Trophoblast cell (in vitro differentiated cells and primary cell): ENCODE results near the gene TAOK3.

ENCODE experiments used
- DNase-seq, 2 donors: peaks; one replicate each; pipeline ENCODE4 v3.0.0-alpha.2; 2016
- H2AFZ ChIP-seq: 2 replicates; pipeline ENCODE4 v1.6.1; 2013; ENCODE audit warnings: low read length, moderate library complexity, mild to moderate bottlenecking; ENCODE audit not compliant: insufficient read depth, poor library complexity
- H2AK5ac ChIP-seq: 2 replicates; pipeline ENCODE4 v1.6.1; 2013; ENCODE audit warnings: mild to moderate bottlenecking, low read length
- H2BK120ac ChIP-seq: 2 replicates; pipeline ENCODE4 v1.6.1; 2013; ENCODE audit warnings: low read length, mild to moderate bottlenecking, moderate library complexity; ENCODE audit not compliant: insufficient read depth, poor library complexity
- H2BK12ac ChIP-seq: 2 replicates; pipeline ENCODE4 v1.6.1; 2013; ENCODE audit warnings: mild to moderate bottlenecking, low read length, moderate library complexity
- H2BK5ac ChIP-seq: 2 replicates; pipeline ENCODE4 v1.6.1; 2013; ENCODE audit warnings: low read length, low read depth, moderate library complexity, mild to moderate bottlenecking; ENCODE audit not compliant: poor library complexity
- H3K14ac ChIP-seq: 2 replicates; pipeline ENCODE4 v1.6.1; 2013; ENCODE audit warnings: mild to moderate bottlenecking, low read length
- H3K18ac ChIP-seq: 2 replicates; pipeline ENCODE4 v1.6.1; 2013; ENCODE audit warnings: mild to moderate bottlenecking, low read length
- H3K23ac ChIP-seq: 2 replicates; pipeline ENCODE4 v1.6.1; 2013; ENCODE audit warnings: low read length
- H3K27ac ChIP-seq: 2 replicates; pipeline ENCODE4 v1.5.1; 2013; ENCODE audit warnings: low read depth, mild to moderate bottlenecking, inconsistent platforms, low read length, moderate library complexity
- H3K27me3 ChIP-seq: 2 replicates; pipeline ENCODE4 v1.6.1; 2013; ENCODE audit warnings: inconsistent platforms, mild to moderate bottlenecking, low read length, moderate library complexity; ENCODE audit not compliant: insufficient read depth
- H3K36me3 ChIP-seq, 2 experiments: 1 replicate in 1 of 2; 2 replicates in 1 of 2; pipeline ENCODE4 v1.6.1; 2013; ENCODE audit warnings: low read length in 2 of 2, mild to moderate bottlenecking in 2 of 2, moderate library complexity in 1 of 2; ENCODE audit not compliant: insufficient read depth in 2 of 2, control insufficient read depth in 1 of 2
- H3K4ac ChIP-seq: 2 replicates; pipeline ENCODE4 v1.6.1; 2013; ENCODE audit warnings: low read depth, mild to moderate bottlenecking, low read length, moderate library complexity
- H3K4me1 ChIP-seq, 2 experiments: 1 replicate in 1 of 2; 2 replicates in 1 of 2; pipeline ENCODE4 v1.6.1; 2013; ENCODE audit warnings: low read length in 2 of 2, mild to moderate bottlenecking in 2 of 2, moderate library complexity in 1 of 2; ENCODE audit not compliant: insufficient read depth in 2 of 2, control insufficient read depth in 1 of 2
- H3K4me2 ChIP-seq: 2 replicates; pipeline ENCODE4 v1.6.1; 2013; ENCODE audit warnings: inconsistent platforms, mild to moderate bottlenecking, low read length, moderate library complexity
- H3K4me3 ChIP-seq: 2 replicates; pipeline ENCODE4 v1.5.1; 2013; ENCODE audit warnings: mild to moderate bottlenecking, low read depth, low read length, inconsistent platforms
- H3K79me1 ChIP-seq: one replicate; pipeline ENCODE4 v1.6.1; 2013; ENCODE audit warnings: low read length
- H3K79me2 ChIP-seq: 2 replicates; pipeline ENCODE4 v1.6.1; 2013; ENCODE audit warnings: low read length, mild to moderate bottlenecking; ENCODE audit not compliant: control insufficient read depth, insufficient read depth, poor library complexity
- H3K9ac ChIP-seq: 2 replicates; pipeline ENCODE4 v1.6.1; 2013; ENCODE audit warnings: mild to moderate bottlenecking, low read length
- H3K9me3 ChIP-seq: 2 replicates; pipeline ENCODE4 v1.6.1; 2013; ENCODE audit warnings: low read depth, mild to moderate bottlenecking, control low read depth, inconsistent platforms, low read length; ENCODE audit not compliant: insufficient read depth
- H4K12ac ChIP-seq: 2 replicates; pipeline ENCODE4 v1.6.1; 2013; ENCODE audit warnings: low read depth, mild to moderate bottlenecking, low read length, moderate library complexity
- H4K8ac ChIP-seq: 2 replicates; pipeline ENCODE4 v1.6.1; 2013; ENCODE audit warnings: low read depth, mild to moderate bottlenecking, low read length, moderate library complexity
- H4K91ac ChIP-seq: one replicate; pipeline ENCODE4 v1.6.1; 2013; ENCODE audit warnings: low read depth, mild to moderate bottlenecking, low read length, moderate library complexity
- WGBS: extraction: QIAGEN DNeasy Blood & Tissue Kit; methylation state at CpG from one replicate; pipeline ENCODE4 v1.1.7; 2013; ENCODE audit warnings: missing lambda C conversion rate; ENCODE audit not compliant: insufficient read length, insufficient coverage; ENCODE audit errors: extremely low coverage; 5-methylcytosine and 5-hydroxymethylcytosine counted together

Gene TAOK3

GRCh38 chr12:118361092-118361404 is 11.7 kb downstream of the TAOK3 start:
- no CpG with 5 or more reads among the region's 5 CpGs for WGBS
- Histone ChIP-seq H3K27ac (no peak overlapping the region), H3K79me2 (no peaks in the 10 kb centered on the region), H3K4me2 (no peak overlapping the region), H3K36me3 (no peaks in the 10 kb centered on the region), H3K23ac (no peak overlapping the region), H4K12ac (no peak overlapping the region), H3K4me1 (no peaks in the 10 kb centered on the region), H3K18ac (no peak overlapping the region), H3K14ac (no peak overlapping the region), H3K9me3 (no peaks in the 10 kb centered on the region), H2BK5ac (no peak overlapping the region), H3K27me3 (no peaks in the 10 kb centered on the region), H4K91ac (no peak overlapping the region), H2AFZ (no peak overlapping the region), H3K79me1 (no peaks in the 10 kb centered on the region), H2BK120ac (no peak overlapping the region), H2BK12ac (no peak overlapping the region), H3K4ac (no peak overlapping the region), H2AK5ac (no peak overlapping the region), H3K9ac (no peak overlapping the region), H4K8ac (no peak overlapping the region), H3K4me3 (no peak overlapping the region)
- DNase-seq, result no peak

DNA sequence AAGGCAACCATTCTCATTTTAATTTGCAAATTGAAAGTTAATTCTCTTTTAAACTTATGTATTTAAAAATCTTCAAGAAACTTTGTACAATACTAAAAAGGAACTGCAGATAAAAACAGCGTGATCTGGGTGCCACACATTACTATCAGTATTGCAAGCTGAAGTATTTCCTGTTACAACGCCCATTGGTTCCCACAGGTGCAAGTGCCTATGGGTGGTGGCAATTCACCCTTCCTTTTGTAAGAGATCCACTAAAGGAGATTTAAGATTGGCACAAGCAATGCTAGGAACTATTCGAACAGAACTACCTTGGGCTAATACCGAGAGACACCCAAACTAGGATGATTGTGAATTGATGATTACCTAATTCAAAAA is 13.2 kb downstream of the TAOK3 start:
- no peak for DNase-seq
- H3K4me2 ChIP-seq, result no peak overlapping the region
- H3K4me1 ChIP-seq, result no peaks in the 10 kb centered on the region
- H3K79me1 ChIP-seq, result no peaks in the 10 kb centered on the region
- no peak overlapping the region for H4K91ac ChIP-seq
- H3K9me3 ChIP-seq, result no peaks in the 10 kb centered on the region
- H2BK12ac ChIP-seq, result no peak overlapping the region
- H2BK120ac ChIP-seq, result no peak overlapping the region
- H4K8ac ChIP-seq, result no peak overlapping the region
- H3K14ac ChIP-seq, result no peak overlapping the region
- H3K27ac ChIP-seq, result no peak overlapping the region
- no peak overlapping the region for H4K12ac ChIP-seq
- H2AK5ac ChIP-seq, result no peak overlapping the region
- H2BK5ac ChIP-seq, result no peak overlapping the region
- no peak overlapping the region for H2AFZ ChIP-seq
- H3K79me2 ChIP-seq, result no peaks in the 10 kb centered on the region
- no peak overlapping the region for H3K18ac ChIP-seq
- WGBS, result no CpG with 5 or more reads among the region's 4 CpGs
- H3K36me3 ChIP-seq, result no peaks in the 10 kb centered on the region
- H3K4me3 ChIP-seq, result no peak overlapping the region
- no peak overlapping the region for H3K9ac ChIP-seq
- H3K27me3 ChIP-seq, result no peaks in the 10 kb centered on the region
- no peak overlapping the region for H3K23ac ChIP-seq
- H3K4ac ChIP-seq, result no peak overlapping the region

DNA sequence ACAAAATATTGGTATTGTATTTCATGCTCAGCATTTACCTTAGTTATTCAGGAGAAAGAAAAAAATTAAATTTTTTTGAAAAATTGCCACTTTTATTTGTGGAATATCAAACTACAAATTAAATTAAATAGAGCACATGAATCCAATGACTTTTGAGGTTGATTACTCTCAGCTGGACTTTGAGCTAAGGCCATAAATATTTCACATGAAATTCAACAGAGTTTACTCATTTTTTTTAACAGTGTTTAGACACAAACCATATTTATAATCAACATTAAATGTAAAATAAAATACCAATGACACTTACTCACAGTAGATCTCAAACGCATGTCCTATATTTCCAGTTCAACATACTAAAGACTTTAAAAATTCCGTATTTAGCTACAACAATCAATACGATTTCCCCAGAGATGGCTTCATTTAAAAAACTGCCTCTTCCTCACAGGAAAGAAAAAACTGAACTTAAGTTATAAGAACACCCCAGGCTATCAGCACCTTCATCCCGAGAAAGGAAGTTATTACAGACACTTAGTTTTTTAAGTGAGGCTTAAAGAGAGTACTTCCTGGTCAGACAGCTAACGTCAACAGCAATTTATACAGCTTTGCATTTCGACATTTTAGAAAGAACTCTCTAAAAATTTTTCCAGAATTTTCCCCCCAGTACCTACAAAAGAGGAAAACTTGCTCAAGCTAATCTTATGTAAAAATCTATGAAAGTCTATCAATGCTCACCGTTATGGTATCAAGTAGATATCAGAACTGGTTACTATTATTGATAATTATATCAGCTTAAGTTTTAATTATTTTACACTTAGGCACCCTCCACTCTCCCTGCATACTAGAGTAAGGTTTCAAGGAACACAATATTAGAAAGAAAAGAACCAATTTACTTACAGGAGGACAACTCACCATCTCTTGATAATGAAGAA is 13.8 kb downstream of the TAOK3 start:
- Histone ChIP-seq H2AK5ac (no peak overlapping the region), H3K36me3 (no peaks in the 10 kb centered on the region), H3K9ac (no peak overlapping the region), H2BK120ac (no peak overlapping the region), H4K8ac (no peak overlapping the region), H3K23ac (no peak overlapping the region), H3K4me3 (no peak overlapping the region), H3K9me3 (no peaks in the 10 kb centered on the region), H3K79me1 (no peaks in the 10 kb centered on the region), H2BK12ac (no peak overlapping the region), H4K12ac (no peak overlapping the region), H3K4ac (no peak overlapping the region), H4K91ac (no peak overlapping the region), H3K79me2 (no peaks in the 10 kb centered on the region), H3K27ac (no peak overlapping the region), H3K27me3 (no peaks in the 10 kb centered on the region), H3K4me1 (no peaks in the 10 kb centered on the region), H3K14ac (no peak overlapping the region), H3K18ac (no peak overlapping the region), H2AFZ (no peak overlapping the region), H2BK5ac (no peak overlapping the region), H3K4me2 (no peak overlapping the region)
- peak in 1 of 2 donors; percentile 17 for DNase-seq
- no CpG with 5 or more reads among the region's 7 CpGs for WGBS

DNA sequence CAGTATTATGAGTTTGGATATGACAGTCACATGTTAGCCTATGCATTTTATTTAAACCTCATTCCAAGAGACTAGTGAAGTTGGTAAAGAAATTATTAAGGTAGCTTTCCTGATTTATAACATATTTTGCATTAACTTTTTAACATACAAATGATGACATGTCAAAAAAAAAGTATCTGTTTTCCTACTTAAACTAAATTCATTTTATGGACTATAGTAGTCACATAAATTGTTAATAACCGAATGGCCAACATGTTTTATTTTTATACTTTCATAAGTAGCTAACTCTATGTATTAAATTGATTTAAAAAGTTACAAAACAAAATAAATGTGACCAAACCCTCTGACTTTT is 14.7 kb downstream of the TAOK3 start:
- H2BK12ac ChIP-seq, result no peak overlapping the region
- H3K18ac ChIP-seq, result no peak overlapping the region
- no peak overlapping the region for H3K4me3 ChIP-seq
- H4K12ac ChIP-seq, result no peak overlapping the region
- no peak overlapping the region for H2BK120ac ChIP-seq
- H3K27ac ChIP-seq, result no peak overlapping the region
- H3K4me2 ChIP-seq, result no peak overlapping the region
- no peak overlapping the region for H4K8ac ChIP-seq
- H3K79me2 ChIP-seq, result no peaks in the 10 kb centered on the region
- H2BK5ac ChIP-seq, result no peak overlapping the region
- no peak overlapping the region for H3K9ac ChIP-seq
- WGBS, result no CpG with 5 or more reads among the region's 1 CpG
- no peak overlapping the region for H2AFZ ChIP-seq
- no peak overlapping the region for H4K91ac ChIP-seq
- no peak overlapping the region for H3K4ac ChIP-seq
- H3K27me3 ChIP-seq, result no peaks in the 10 kb centered on the region
- H3K4me1 ChIP-seq, result no peaks in the 10 kb centered on the region
- H3K9me3 ChIP-seq, result no peaks in the 10 kb centered on the region
- H3K79me1 ChIP-seq, result no peaks in the 10 kb centered on the region
- DNase-seq, result no peak
- no peak overlapping the region for H3K23ac ChIP-seq
- no peak overlapping the region for H2AK5ac ChIP-seq
- no peak overlapping the region for H3K14ac ChIP-seq
- H3K36me3 ChIP-seq, result no peaks in the 10 kb centered on the region
